HEK293 (cell line): Measurements from ENCODE around the gene GCSH.

ENCODE experiments used
- BCL6B ChIP-seq: fragments of 450-650 bp; formaldehyde crosslinking; IDR thresholded peaks from 2 replicates; pipeline ENCODE4 v1.5.1; 2017; ENCODE audit warnings: missing biosample characterization, missing genetic modification characterization
- GLI2 ChIP-seq: fragments of 450-650 bp; formaldehyde crosslinking; IDR thresholded peaks from 2 replicates; pipeline ENCODE4; 2017; ENCODE audit warnings: missing biosample characterization, missing genetic modification characterization, low read depth, borderline replicate concordance
- GLIS1 ChIP-seq: fragments of 450-650 bp; formaldehyde crosslinking; IDR thresholded peaks from 2 replicates; pipeline ENCODE4 v1.5.1; 2016; ENCODE audit warnings: missing biosample characterization, missing genetic modification characterization
- HOXD13 ChIP-seq: sonication (generic); formaldehyde crosslinking; IDR thresholded peaks from 2 replicates; pipeline ENCODE4 v1.8.0; 2022; ENCODE audit warnings: missing genetic modification reagents, borderline replicate concordance
- IKZF3 ChIP-seq: fragments of 450-650 bp; IDR thresholded peaks from 2 replicates; pipeline ENCODE4 v1.5.0; 2018; ENCODE audit warnings: missing biosample characterization, mild to moderate bottlenecking, missing genetic modification characterization, moderate library complexity
- PATZ1 ChIP-seq: fragments of 450-650 bp; formaldehyde crosslinking; IDR thresholded peaks from 2 replicates; pipeline ENCODE4 v1.5.1; 2016; ENCODE audit warnings: missing biosample characterization, missing genetic modification characterization
- SP7 ChIP-seq: fragments of 450-650 bp; formaldehyde crosslinking; IDR thresholded peaks from 2 replicates; pipeline ENCODE4 v1.5.1; 2016; ENCODE audit warnings: missing biosample characterization, missing genetic modification characterization
- TSHZ1 ChIP-seq: fragments of 450-650 bp; formaldehyde crosslinking; IDR thresholded peaks from 2 replicates; pipeline ENCODE4 v1.5.1; 2016; ENCODE audit warnings: missing biosample characterization, missing genetic modification characterization, borderline replicate concordance
- ZBTB10 ChIP-seq: fragments of 450-650 bp; formaldehyde crosslinking; IDR thresholded peaks from 2 replicates; pipeline ENCODE4 v1.5.1; 2016; ENCODE audit warnings: missing biosample characterization, missing genetic modification characterization
- ZBTB21 ChIP-seq: fragments of 450-650 bp; formaldehyde crosslinking; IDR thresholded peaks from 2 replicates; pipeline ENCODE4 v1.5.1; 2017; ENCODE audit warnings: missing biosample characterization, missing genetic modification characterization
- ZNF132 ChIP-seq: fragments of 450-650 bp; formaldehyde crosslinking; IDR thresholded peaks from 2 replicates; pipeline ENCODE4 v1.5.1; 2017; ENCODE audit warnings: missing biosample characterization, missing genetic modification characterization, borderline replicate concordance
- ZNF174 ChIP-seq: fragments of 450-650 bp; formaldehyde crosslinking; IDR thresholded peaks from 2 replicates; pipeline ENCODE4 v1.5.0; 2017; ENCODE audit warnings: missing biosample characterization, mild to moderate bottlenecking, missing genetic modification characterization
- ZNF18 ChIP-seq: fragments of 450-650 bp; formaldehyde crosslinking; IDR thresholded peaks from 2 replicates; pipeline ENCODE4 v1.5.1; 2016; ENCODE audit warnings: missing biosample characterization, missing genetic modification characterization
- ZNF2 ChIP-seq: fragments of 450-650 bp; formaldehyde crosslinking; IDR thresholded peaks from 2 replicates; pipeline ENCODE4 v1.5.1; 2016; ENCODE audit warnings: missing biosample characterization, missing genetic modification characterization
- ZNF416 ChIP-seq: fragments of 450-650 bp; formaldehyde crosslinking; IDR thresholded peaks from 2 replicates; pipeline ENCODE4 v1.5.1; 2016; ENCODE audit warnings: missing biosample characterization, missing genetic modification characterization
- ZNF423 ChIP-seq: fragments of 450-650 bp; formaldehyde crosslinking; IDR thresholded peaks from 2 replicates; pipeline ENCODE4 v1.5.1; 2016; ENCODE audit warnings: missing biosample characterization, missing genetic modification characterization
- ZNF529 ChIP-seq: fragments of 450-650 bp; formaldehyde crosslinking; IDR thresholded peaks from 2 replicates; pipeline ENCODE4 v1.5.1; 2017; ENCODE audit warnings: missing genetic modification characterization, missing biosample characterization; ENCODE audit not compliant: insufficient replicate concordance
- ZNF624 ChIP-seq: fragments of 450-650 bp; formaldehyde crosslinking; IDR thresholded peaks from 2 replicates; pipeline ENCODE4 v1.5.1; 2017; ENCODE audit warnings: missing biosample characterization, missing genetic modification characterization
- ZNF626 ChIP-seq: fragments of 450-650 bp; sonication (Bioruptor Pico); formaldehyde crosslinking; IDR thresholded peaks from 2 replicates; pipeline ENCODE4 v1.5.1; 2018; ENCODE audit warnings: missing biosample characterization, missing genetic modification characterization, inconsistent platforms
- ZNF692 ChIP-seq: fragments of 450-650 bp; formaldehyde crosslinking; IDR thresholded peaks from 2 replicates; pipeline ENCODE4 v1.5.1; 2016; ENCODE audit warnings: missing biosample characterization, missing genetic modification characterization
- ZNF776 ChIP-seq: fragments of 450-650 bp; formaldehyde crosslinking; IDR thresholded peaks from 2 replicates; pipeline ENCODE4 v1.5.0; 2017; ENCODE audit warnings: missing biosample characterization, missing genetic modification characterization, borderline replicate concordance
- ZSCAN5A ChIP-seq: fragments of 450-650 bp; formaldehyde crosslinking; IDR thresholded peaks from 2 replicates; pipeline ENCODE4 v1.5.1; 2016; ENCODE audit warnings: missing biosample characterization, missing genetic modification characterization

Gene GCSH

GRCh38 chr16:81095953-81096714, at the start of gene GCSH (continued):
- no peak for TF ChIP-seq HOXD13 (CRISPR knock-in tag)
- no peak for TF ChIP-seq ZNF624
- TF ChIP-seq BCL6B (tag by site-specific recombination) = no peak
- 0 out of 2 replicates have a peak, but pooled peaks have one; percentile 49 for TF ChIP-seq ZSCAN5A (tag by site-specific recombination)
- TF ChIP-seq IKZF3 (tag by site-specific recombination) = 0 out of 2 replicates have a peak, but pooled peaks have one; percentile 24
- TF ChIP-seq ZNF423 (tag by site-specific recombination) = no peak
- peak; percentile 58; the same call in 1 of the 2 replicates for TF ChIP-seq PATZ1
- TF ChIP-seq ZNF2 = no peak
- no peak for TF ChIP-seq ZNF132
- no peak for TF ChIP-seq GLI2 (tag by site-specific recombination)
- no peak for TF ChIP-seq SP7
- no peak for TF ChIP-seq ZNF18 (tag by site-specific recombination)
- TF ChIP-seq ZNF174 (tag by site-specific recombination) = peak; percentile 80; the same call in 1 of the 2 replicates
- no peak for TF ChIP-seq ZBTB10
- no peak for TF ChIP-seq ZNF529
- no peak for TF ChIP-seq ZNF776 (tag by site-specific recombination)
- TF ChIP-seq ZNF692 (tag by site-specific recombination) = peak; percentile 90
- no peak for TF ChIP-seq ZBTB21 (tag by site-specific recombination)
- no peak for TF ChIP-seq ZNF416
- no peak for TF ChIP-seq GLIS1 (tag by site-specific recombination)
- 0 out of 2 replicates have a peak, but pooled peaks have one; percentile 59 for TF ChIP-seq ZNF626 (tag by site-specific recombination)
- TF ChIP-seq TSHZ1 (tag by site-specific recombination) = no peak
